OCI-LY7 (cell line): ENCODE data around the gene NELL1. TPM values are rescaled to one million over a fixed set of nuclear protein-coding genes. Genes with fewer than 3 reads are reported as not detected.

ENCODE experiments used
- BruUV-seq: library from RNA; stranded (reverse); fragments of 400-500 nt; replicated peaks from 2 replicates; lab custom pipeline; 2021; lab: Mats Ljungman, UMichigan
- CTCF ChIA-PET: fragments of 300-600 bp; sonication (Branson Sonifier 250); formaldehyde crosslinking; loops from one replicate; lab custom pipeline; 2022; ENCODE audit warnings: antibody characterized with exemption; ENCODE audit not compliant: unreplicated experiment; lab: Charles Lee
- POLR2A ChIA-PET: fragments of 300-600 bp; sonication (Branson Sonifier 250); formaldehyde crosslinking; loops from one replicate; lab custom pipeline; 2022; ENCODE audit warnings: antibody characterized with exemption; lab: Charles Lee
- DNase-seq: peaks from one replicate; pipeline ENCODE4 v3.0.0-alpha.2; 2015; ENCODE audit warnings: low spot score
- H2AFZ ChIP-seq: fragments of 200-600 bp; sonication (generic), shearing (Covaris generic); 2 replicates; pipeline ENCODE4 v1.6.1; 2014; ENCODE audit warnings: mild to moderate bottlenecking, antibody characterized with exemption, low read length, moderate library complexity
- H3K27ac ChIP-seq: fragments of 200-600 bp; sonication (generic); 2 replicates; pipeline ENCODE4 v1.5.1; 2014; ENCODE audit warnings: mixed run types, low read depth, mild to moderate bottlenecking, moderate library complexity, low read length, inconsistent platforms; ENCODE audit not compliant: poor library complexity, severe bottlenecking
- H3K36me3 ChIP-seq: fragments of 200-600 bp; sonication (generic); 2 replicates; pipeline ENCODE4 v1.6.1; 2014; ENCODE audit warnings: mild to moderate bottlenecking, antibody characterized with exemption, low read length, moderate library complexity, mixed read lengths; ENCODE audit not compliant: insufficient read depth
- H3K4me1 ChIP-seq: fragments of 200-600 bp; sonication (generic); 2 replicates; pipeline ENCODE4 v1.5.1; 2014; ENCODE audit warnings: mild to moderate bottlenecking, low read length; ENCODE audit not compliant: insufficient read depth, poor library complexity, severe bottlenecking
- H3K4me2 ChIP-seq: fragments of 200-600 bp; sonication (generic); 2 replicates; pipeline ENCODE4 v1.6.1; 2014; ENCODE audit warnings: mild to moderate bottlenecking, low read length
- H3K4me3 ChIP-seq: fragments of 200-600 bp; sonication (generic); 2 replicates; pipeline ENCODE4 v1.5.1; 2014; ENCODE audit warnings: mild to moderate bottlenecking, low read depth, low read length; ENCODE audit not compliant: poor library complexity, severe bottlenecking
- H3K79me2 ChIP-seq: fragments of 200-600 bp; sonication (generic); 2 replicates; pipeline ENCODE4 v1.6.1; 2016; ENCODE audit warnings: low read depth, mild to moderate bottlenecking, low read length, moderate library complexity, mixed read lengths; ENCODE audit not compliant: insufficient read depth
- H3K9me2 ChIP-seq: fragments of 200-600 bp; sonication (generic); 2 replicates; pipeline ENCODE4 v1.6.1; 2016; ENCODE audit warnings: mild to moderate bottlenecking, low read length, mixed read lengths; ENCODE audit not compliant: insufficient read depth
- H3K9me3 ChIP-seq: fragments of 200-600 bp; sonication (generic); 2 replicates; pipeline ENCODE4 v1.6.1; 2014; ENCODE audit warnings: mild to moderate bottlenecking, mixed run types, low read length, mixed read lengths
- H4K20me1 ChIP-seq: fragments of 200-600 bp; sonication (generic); 2 replicates; pipeline ENCODE4 v1.6.1; 2014; ENCODE audit warnings: mild to moderate bottlenecking, antibody characterized with exemption, low read length, moderate library complexity, mixed read lengths; ENCODE audit not compliant: insufficient read depth
- EZH2phosphoT487 ChIP-seq: fragments of 200-600 bp; sonication (generic); IDR thresholded peaks from 2 replicates; pipeline ENCODE4 v1.6.1; 2018; ENCODE audit warnings: low read depth, borderline replicate concordance, mild to moderate bottlenecking, mixed run types, antibody characterized with exemption, low read length, moderate library complexity, mixed read lengths
- intact Hi-C: fragments of 100-400 bp; cut with micrococcal nuclease; formaldehyde crosslinking; loops from one replicate; pipeline ENCODE4 v1.10.0; 2022; ENCODE audit not compliant: unreplicated experiment
- total RNA-seq, 2 experiments: library from RNA; depleted of rRNA in 1 of 2; stranded (reverse); fragments of >200 nt in 1 of 2; shearing (Covaris generic) in 1 of 2; gene quantifications; 2 replicates each; pipeline ENCODE4 v1.2.3, GENCODE V29; 2014 to 2022
- TF ChIP-seq, protein P1 (sequence below): fragments of 200-600 bp; sonication (generic); conservative IDR thresholded peaks from 2 replicates; pipeline ENCODE4 v1.5.1; 2014; ENCODE audit warnings: mild to moderate bottlenecking, antibody characterized with exemption, low read length, moderate library complexity, mixed read lengths

The NELL1 gene
- total RNA-seq, 2 experiments from 2014 or later: not detected

DNA sequence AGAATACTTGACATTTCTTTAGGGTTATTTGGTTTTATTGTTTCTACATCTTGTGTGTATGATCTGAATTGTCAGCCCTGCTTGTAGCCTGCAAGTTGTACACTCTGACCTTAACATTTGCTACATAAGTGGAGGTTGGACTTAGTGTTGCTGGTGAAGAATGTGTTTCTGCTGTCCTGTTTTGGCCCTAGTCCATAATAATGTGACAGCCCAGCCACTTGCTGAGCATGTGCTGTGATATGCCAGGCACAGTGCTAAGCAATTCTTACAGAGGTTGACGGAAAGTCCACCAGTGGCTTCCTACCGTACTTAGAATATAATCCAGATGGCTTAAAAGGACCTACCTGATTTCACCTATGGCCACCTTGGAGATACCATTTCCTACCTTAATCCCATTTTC is 526.6 kb downstream of the NELL1 start:
- Histone ChIP-seq H3K4me2 (no peak overlapping the region), H3K4me3 (no peak overlapping the region), H3K27ac (no peak overlapping the region), H3K79me2 (no peaks in the 10 kb centered on the region), H2AFZ (no peak overlapping the region), H3K9me3 (no peaks in the 10 kb centered on the region), H3K4me1 (no peaks in the 10 kb centered on the region), H4K20me1 (no peaks in the 10 kb centered on the region), H3K9me2 (no peaks in the 10 kb centered on the region), H3K36me3 (no peaks in the 10 kb centered on the region)
- no peak for DNase-seq
- POLR2A ChIA-PET: no interaction called here
- CTCF ChIA-PET: no interaction called here
- BruUV-seq: no TSS peak
- intact Hi-C loops: no loop called here
- TF ChIP-seq, protein P1, sequence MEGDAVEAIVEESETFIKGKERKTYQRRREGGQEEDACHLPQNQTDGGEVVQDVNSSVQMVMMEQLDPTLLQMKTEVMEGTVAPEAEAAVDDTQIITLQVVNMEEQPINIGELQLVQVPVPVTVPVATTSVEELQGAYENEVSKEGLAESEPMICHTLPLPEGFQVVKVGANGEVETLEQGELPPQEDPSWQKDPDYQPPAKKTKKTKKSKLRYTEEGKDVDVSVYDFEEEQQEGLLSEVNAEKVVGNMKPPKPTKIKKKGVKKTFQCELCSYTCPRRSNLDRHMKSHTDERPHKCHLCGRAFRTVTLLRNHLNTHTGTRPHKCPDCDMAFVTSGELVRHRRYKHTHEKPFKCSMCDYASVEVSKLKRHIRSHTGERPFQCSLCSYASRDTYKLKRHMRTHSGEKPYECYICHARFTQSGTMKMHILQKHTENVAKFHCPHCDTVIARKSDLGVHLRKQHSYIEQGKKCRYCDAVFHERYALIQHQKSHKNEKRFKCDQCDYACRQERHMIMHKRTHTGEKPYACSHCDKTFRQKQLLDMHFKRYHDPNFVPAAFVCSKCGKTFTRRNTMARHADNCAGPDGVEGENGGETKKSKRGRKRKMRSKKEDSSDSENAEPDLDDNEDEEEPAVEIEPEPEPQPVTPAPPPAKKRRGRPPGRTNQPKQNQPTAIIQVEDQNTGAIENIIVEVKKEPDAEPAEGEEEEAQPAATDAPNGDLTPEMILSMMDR: no peak
- no peak for TF ChIP-seq EZH2phosphoT487

DNA sequence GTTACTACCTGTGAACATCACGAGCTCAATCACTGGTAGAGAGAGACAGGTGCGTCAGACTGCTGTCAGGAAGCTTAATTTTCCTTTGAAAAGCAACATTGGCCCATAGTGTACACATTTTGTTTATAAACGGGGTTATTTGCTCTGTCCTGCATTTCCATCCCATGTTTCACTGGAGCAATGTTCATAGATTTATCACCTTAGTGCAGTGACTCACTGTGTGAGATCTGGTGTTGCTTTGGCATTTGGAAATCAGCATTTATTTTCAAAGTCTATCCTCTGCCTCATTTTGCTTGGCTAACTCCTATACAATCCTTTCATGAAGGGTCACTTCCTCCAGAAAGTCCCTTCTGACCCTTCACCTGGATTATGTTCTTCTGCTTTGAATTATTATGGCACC is 529.1 kb downstream of the NELL1 start:
- ChIA-PET CTCF (no interaction called here), POLR2A (no interaction called here)
- intact Hi-C loops: no loop called here
- H3K79me2 ChIP-seq: no peaks in the 10 kb centered on the region
- H3K4me1 ChIP-seq: no peaks in the 10 kb centered on the region
- BruUV-seq: no TSS peak
- no peak for TF ChIP-seq EZH2phosphoT487
- TF ChIP-seq, protein P1: no peak
- H2AFZ ChIP-seq: no peak overlapping the region
- no peak overlapping the region for H3K4me2 ChIP-seq
- no peak overlapping the region for H3K4me3 ChIP-seq
- H3K9me2 ChIP-seq: no peaks in the 10 kb centered on the region
- no peaks in the 10 kb centered on the region for H3K36me3 ChIP-seq
- H3K9me3 ChIP-seq: no peaks in the 10 kb centered on the region
- no peaks in the 10 kb centered on the region for H4K20me1 ChIP-seq
- no peak for DNase-seq
- H3K27ac ChIP-seq: no peak overlapping the region

DNA sequence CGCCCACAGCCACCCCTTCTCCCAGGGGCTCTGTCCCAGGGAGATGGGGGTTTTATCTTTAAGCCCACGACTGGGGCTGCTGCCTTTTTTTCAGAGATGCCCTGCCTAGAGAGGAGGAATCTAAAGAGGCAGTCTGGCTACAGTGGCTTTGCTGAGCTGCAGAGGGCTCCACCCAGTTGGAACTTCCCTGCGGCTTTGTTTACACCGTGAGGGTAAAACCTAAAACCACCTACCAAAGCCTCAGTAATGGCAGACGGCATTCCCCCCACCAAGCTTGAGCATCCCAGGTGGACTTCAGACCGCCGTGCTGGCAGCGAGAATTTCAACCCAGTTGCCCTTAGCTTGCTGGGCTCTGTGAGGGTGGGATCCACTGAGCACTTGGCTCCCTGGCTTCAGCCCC is 535.8 kb downstream of the NELL1 start:
- no peaks in the 10 kb centered on the region for H3K9me3 ChIP-seq
- no peak overlapping the region for H3K27ac ChIP-seq
- H3K79me2 ChIP-seq: no peaks in the 10 kb centered on the region
- H2AFZ ChIP-seq: no peak overlapping the region
- no peak overlapping the region for H3K4me3 ChIP-seq
- intact Hi-C loops: no loop called here
- no peaks in the 10 kb centered on the region for H3K36me3 ChIP-seq
- no peak for DNase-seq
- H3K9me2 ChIP-seq: no peaks in the 10 kb centered on the region
- TF ChIP-seq, protein P1: no peak
- TF ChIP-seq EZH2phosphoT487: no peak
- H3K4me1 ChIP-seq: no peaks in the 10 kb centered on the region
- ChIA-PET CTCF (no interaction called here), POLR2A (no interaction called here)
- no TSS peak for BruUV-seq
- no peak overlapping the region for H3K4me2 ChIP-seq
- no peaks in the 10 kb centered on the region for H4K20me1 ChIP-seq
